ENCODE measurements around the gene CYFIP2. TPM values are rescaled to one million over a fixed set of nuclear protein-coding genes. Genes with fewer than 3 reads are reported as not detected.

Gene CYFIP2
- total RNA-seq, 1 experiment from 2014 or later = 57.2 TPM

- no peak for DNase-seq (ENCODE audit: low read depth)
Measured at GRCh38 chr5:157352756-157353340, 86.9 kb downstream of the CYFIP2 start.

GRCh38 chr5:157354800-157355199, 88.9 kb downstream of the CYFIP2 start:
- no peak for DNase-seq (ENCODE audit: low read depth)

- DNase-seq (ENCODE audit: low read depth) = no peak
Measured at GRCh38 chr5:157356576-157356975, 90.7 kb downstream of the CYFIP2 start.

GRCh38 chr5:157357823-157358222, 91.9 kb downstream of the CYFIP2 start:
- DNase-seq (ENCODE audit: low read depth) = no peak

- no peak for DNase-seq (ENCODE audit: low read depth)
Measured at GRCh38 chr5:157358871-157359270, 92.9 kb downstream of the CYFIP2 start.

GRCh38 chr5:157359356-157360055, 93.6 kb downstream of the CYFIP2 start:
- DNase-seq (ENCODE audit: low read depth) = no peak

- no peak for DNase-seq (ENCODE audit: low read depth)
Measured at GRCh38 chr5:157362012-157362411, 96.1 kb downstream of the CYFIP2 start.

- DNase-seq (ENCODE audit: low read depth) = no peak
Measured at GRCh38 chr5:157362502-157362901, 96.6 kb downstream of the CYFIP2 start.

GRCh38 chr5:157362982-157363381, 97.1 kb downstream of the CYFIP2 start:
- peak; percentile 27 for DNase-seq (ENCODE audit: low read depth)

GRCh38 chr5:157365732-157366131, 99.8 kb downstream of the CYFIP2 start:
- DNase-seq (ENCODE audit: low read depth) = no peak

- peak; percentile 52 for DNase-seq (ENCODE audit: low read depth)
Measured at GRCh38 chr5:157366741-157367674, 101.1 kb downstream of the CYFIP2 start.

- no peak for DNase-seq (ENCODE audit: low read depth)
Measured at GRCh38 chr5:157369507-157369906, 103.6 kb downstream of the CYFIP2 start.

- no peak for DNase-seq (ENCODE audit: low read depth)
Measured at GRCh38 chr5:157370967-157371366, 105.0 kb downstream of the CYFIP2 start.

- DNase-seq (ENCODE audit: low read depth) = no peak
Measured at GRCh38 chr5:157371655-157372471, 105.9 kb downstream of the CYFIP2 start.

- DNase-seq (ENCODE audit: low read depth) = no peak
Measured at GRCh38 chr5:157372472-157372822, 106.5 kb downstream of the CYFIP2 start.

- no peak for DNase-seq (ENCODE audit: low read depth)
Measured at GRCh38 chr5:157378509-157378908, 112.6 kb downstream of the CYFIP2 start.

GRCh38 chr5:157379983-157380382, 114.1 kb downstream of the CYFIP2 start:
- DNase-seq (ENCODE audit: low read depth) = no peak

GRCh38 chr5:157381746-157382145, 115.8 kb downstream of the CYFIP2 start:
- no peak for DNase-seq (ENCODE audit: low read depth)

GRCh38 chr5:157382996-157383800, 117.3 kb downstream of the CYFIP2 start:
- DNase-seq (ENCODE audit: low read depth) = no peak

GRCh38 chr5:157384971-157385709, 119.2 kb downstream of the CYFIP2 start:
- DNase-seq (ENCODE audit: low read depth) = peak; percentile 87

Measured in HT1080 (cell line).